Measurements from ENCODE around the gene EPHA3.

GRCh38 chr3:89368846-89369245, 261.4 kb downstream of the EPHA3 start:
- TF ChIP-seq CTCF (IDR thresholded peaks at IDR 0.05) (no peak), POLR2A (IDR thresholded peaks at IDR 0.05) (no peak)
